Neuron (in vitro differentiated cells): Measurements from ENCODE around the gene HS6ST2.

Experiments
- H2AFZ ChIP-seq: one replicate; pipeline ENCODE4 v1.6.1; 2013; ENCODE audit warnings: low read depth, mild to moderate bottlenecking, inconsistent platforms, low read length, moderate library complexity
- H3K27me3 ChIP-seq: one replicate; pipeline ENCODE4 v1.6.1; 2013; ENCODE audit warnings: low read length; ENCODE audit not compliant: insufficient read depth
- H3K36me3 ChIP-seq: one replicate; pipeline ENCODE4 v1.6.1; 2013; ENCODE audit warnings: low read length; ENCODE audit not compliant: insufficient read depth
- H3K4me1 ChIP-seq: one replicate; pipeline ENCODE4 v1.6.1; 2013; ENCODE audit warnings: low read length; ENCODE audit not compliant: insufficient read depth
- H3K4me3 ChIP-seq: 2 replicates; pipeline ENCODE4 v1.5.1; 2013; ENCODE audit warnings: mild to moderate bottlenecking, low read length, moderate library complexity
- H3K9me3 ChIP-seq: one replicate; pipeline ENCODE4 v1.6.1; 2013; ENCODE audit warnings: low read length

Gene HS6ST2

DNA sequence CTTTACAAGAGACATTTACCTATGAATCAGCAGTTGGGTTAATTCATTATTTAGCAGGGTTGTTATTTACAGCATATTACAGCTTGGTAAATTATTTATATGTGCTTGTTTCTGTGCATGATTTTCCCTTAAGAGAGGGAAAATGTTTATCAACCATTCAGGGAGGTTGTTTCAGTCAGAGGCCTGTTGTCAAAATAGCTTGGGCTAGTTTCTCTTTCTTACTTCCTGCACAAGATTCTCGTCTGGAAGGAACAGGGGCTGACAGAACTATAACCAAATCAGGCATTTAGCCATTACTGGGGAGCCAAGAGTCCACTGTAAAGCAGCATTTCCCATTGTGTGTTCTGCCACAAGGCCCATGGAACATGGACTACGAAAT lies 135.8 kb downstream of the HS6ST2 start:
- Histone ChIP-seq H3K36me3 (no peaks in the 10 kb centered on the region), H3K9me3 (no peaks in the 10 kb centered on the region), H3K4me1 (peaks cover 16% of the 10 kb centered on the region), H3K27me3 (no peaks in the 10 kb centered on the region), H2AFZ (no peak overlapping the region), H3K4me3 (no peak overlapping the region)

DNA sequence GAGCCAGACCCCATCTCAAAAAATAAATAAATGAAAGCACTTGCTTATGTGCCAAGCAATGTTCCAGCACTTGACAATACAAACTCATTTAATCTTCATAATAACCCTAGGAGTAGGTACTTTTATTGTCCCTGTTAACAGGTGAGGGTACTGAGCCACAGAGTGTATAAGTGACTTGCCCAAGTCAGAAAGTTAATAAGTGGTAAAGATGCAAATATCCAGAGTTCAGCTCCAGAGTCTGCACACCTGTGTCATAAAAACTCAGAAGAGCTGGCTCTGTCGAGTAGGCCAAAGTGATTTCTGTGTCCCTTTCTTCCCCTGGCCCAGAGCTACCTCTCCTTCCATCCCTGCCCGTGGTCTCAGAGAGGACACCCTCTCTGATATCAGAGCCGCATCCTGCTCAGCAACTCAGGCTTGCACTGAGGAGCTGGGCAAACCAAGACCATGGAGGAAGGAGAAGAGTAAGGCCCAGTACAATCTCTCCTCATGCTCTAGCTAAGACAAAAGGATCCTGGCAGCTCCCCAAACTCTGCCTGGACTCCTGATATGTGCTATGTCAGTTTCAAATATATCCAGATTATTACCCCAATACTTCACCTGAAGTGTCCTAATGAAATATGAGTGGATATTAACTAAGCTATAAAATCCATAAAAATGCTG lies 136.3 kb downstream of the HS6ST2 start:
- Histone ChIP-seq H3K27me3 (no peaks in the 10 kb centered on the region), H3K4me1 (peaks cover 16% of the 10 kb centered on the region), H3K36me3 (no peaks in the 10 kb centered on the region), H3K4me3 (no peak overlapping the region), H3K9me3 (no peaks in the 10 kb centered on the region), H2AFZ (no peak overlapping the region)

DNA sequence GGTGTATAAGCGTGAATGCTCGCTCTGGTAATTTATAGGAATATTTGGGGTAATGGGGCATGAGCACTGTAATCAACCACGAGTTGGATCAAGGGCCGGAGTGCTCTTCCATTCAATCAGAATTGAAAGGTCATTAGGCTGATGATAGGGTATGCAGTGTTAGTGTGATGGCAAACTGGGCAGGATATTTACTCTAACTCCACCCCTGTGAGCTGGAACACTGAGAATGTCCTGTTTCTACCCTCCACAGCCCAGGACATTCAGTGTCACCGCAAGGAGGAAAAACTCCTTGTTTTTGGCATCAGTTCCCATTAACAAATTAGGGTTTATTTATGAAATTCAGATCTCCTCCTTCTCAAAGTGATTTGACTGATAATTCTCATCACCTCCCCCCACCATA lies 137.8 kb downstream of the HS6ST2 start:
- Histone ChIP-seq H3K27me3 (no peaks in the 10 kb centered on the region), H3K36me3 (no peaks in the 10 kb centered on the region), H2AFZ (no peak overlapping the region), H3K4me3 (no peak overlapping the region), H3K9me3 (no peaks in the 10 kb centered on the region), H3K4me1 (peaks cover 16% of the 10 kb centered on the region)

DNA sequence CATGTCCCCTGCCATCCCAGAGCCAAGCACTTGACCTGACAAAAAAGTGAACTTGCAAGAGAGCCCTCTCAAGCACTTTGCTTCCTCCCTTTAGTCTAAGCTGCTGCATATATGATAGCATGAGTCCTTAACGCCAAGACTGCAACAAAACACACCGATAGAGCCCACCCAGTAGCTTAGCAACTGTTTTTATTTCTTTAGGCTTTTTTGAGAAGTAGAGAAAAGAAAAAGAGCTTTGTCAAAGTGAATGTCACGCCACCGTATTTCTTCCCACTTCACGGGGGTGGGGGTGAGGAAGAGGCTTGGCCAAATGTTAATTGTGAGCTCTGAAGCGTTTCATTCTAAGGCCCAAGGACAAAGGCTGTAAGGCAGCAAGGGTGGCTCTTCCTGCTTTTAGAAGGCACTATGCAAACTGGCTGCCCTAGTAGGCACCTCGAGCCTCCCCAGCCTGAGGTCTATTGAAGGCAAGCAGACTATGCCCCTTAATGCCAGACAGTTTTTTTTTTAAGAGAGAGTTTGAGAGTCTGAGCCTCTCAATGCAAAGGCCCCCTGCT lies 138.6 kb downstream of the HS6ST2 start:
- H2AFZ ChIP-seq: no peak overlapping the region
- peaks cover 16% of the 10 kb centered on the region for H3K4me1 ChIP-seq
- H3K4me3 ChIP-seq: no peak overlapping the region
- no peaks in the 10 kb centered on the region for H3K36me3 ChIP-seq
- H3K27me3 ChIP-seq: no peaks in the 10 kb centered on the region
- H3K9me3 ChIP-seq: no peaks in the 10 kb centered on the region

DNA sequence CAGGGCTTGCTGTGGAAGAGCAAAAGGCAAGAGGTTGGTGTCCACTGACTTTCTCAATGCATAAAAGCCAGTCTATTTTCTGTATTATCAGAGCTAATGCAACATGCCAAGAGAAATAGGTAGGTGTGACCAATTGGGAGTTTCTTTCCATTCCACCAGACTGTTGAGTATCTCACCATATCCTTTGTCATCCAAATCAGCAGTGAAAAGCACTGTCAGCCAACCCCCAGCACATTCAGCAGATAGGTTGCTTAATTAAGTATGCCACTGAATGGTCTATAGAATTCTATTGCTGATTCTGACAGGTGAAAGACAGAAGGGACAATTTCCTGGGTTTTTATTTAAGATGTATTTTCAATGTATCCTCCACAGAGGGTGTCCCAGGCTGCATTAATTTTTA lies 139.8 kb downstream of the HS6ST2 start:
- Histone ChIP-seq H2AFZ (no peak overlapping the region), H3K36me3 (no peaks in the 10 kb centered on the region), H3K4me3 (no peak overlapping the region), H3K4me1 (peaks cover 16% of the 10 kb centered on the region), H3K27me3 (no peaks in the 10 kb centered on the region), H3K9me3 (no peaks in the 10 kb centered on the region)

DNA sequence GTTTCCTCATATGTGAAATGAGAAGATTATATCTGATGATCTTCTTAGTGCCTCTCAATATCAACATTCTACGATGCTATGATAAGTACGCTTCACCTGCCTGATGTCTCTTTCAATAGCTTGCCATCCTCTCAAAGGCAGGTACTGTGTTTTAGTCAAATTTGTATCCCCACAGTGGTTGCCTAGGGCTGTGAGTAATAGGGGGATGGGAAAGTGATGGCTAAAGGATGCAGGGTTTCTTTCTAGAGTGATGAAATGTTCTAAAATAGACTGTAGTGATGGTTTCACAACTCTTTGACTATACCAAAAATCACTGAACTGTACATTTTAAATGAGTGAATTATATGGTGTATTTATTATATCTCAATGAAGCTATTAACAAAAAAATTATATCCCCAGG lies 142.8 kb downstream of the HS6ST2 start:
- peaks cover 16% of the 10 kb centered on the region for H3K4me1 ChIP-seq
- no peak overlapping the region for H3K4me3 ChIP-seq
- H3K27me3 ChIP-seq: no peaks in the 10 kb centered on the region
- H2AFZ ChIP-seq: no peak overlapping the region
- no peaks in the 10 kb centered on the region for H3K36me3 ChIP-seq
- no peaks in the 10 kb centered on the region for H3K9me3 ChIP-seq

DNA sequence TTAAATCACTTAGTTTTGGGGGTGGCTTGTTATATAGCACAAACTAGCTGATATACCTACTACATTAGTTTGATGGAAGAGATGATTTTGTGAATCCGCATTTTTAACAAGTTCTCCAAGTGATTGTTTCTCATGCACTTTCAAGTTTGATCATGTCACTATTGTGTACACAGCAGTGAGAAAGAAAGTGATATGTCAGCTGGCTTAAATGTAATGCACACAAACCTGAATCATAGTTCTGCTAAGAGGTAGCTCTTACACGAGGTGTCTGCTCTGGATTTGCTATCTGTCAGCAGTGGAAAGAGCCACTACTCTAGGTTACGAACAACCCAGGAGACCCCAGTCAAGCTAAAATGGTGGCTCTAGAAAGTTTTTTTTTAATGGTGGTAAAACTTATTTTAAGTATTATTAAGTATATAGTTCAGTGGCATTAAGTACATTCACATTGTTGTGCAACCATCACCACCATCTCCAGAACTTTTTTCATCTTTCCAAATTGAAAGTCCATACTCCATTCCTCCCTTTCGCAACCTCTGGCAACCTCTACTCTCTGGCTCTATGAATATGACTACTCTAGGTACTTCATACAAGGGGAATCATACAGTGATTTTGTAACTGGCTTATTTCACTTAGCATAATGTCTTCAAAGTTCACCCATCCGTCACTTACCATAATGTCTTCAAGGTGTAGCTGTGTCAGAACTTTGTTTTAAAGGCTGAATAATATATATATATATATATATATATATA lies 147.3 kb downstream of the HS6ST2 start:
- no peaks in the 10 kb centered on the region for H3K36me3 ChIP-seq
- no peaks in the 10 kb centered on the region for H3K9me3 ChIP-seq
- no peak overlapping the region for H2AFZ ChIP-seq
- H3K4me3 ChIP-seq: no peak overlapping the region
- H3K27me3 ChIP-seq: no peaks in the 10 kb centered on the region
- no peaks in the 10 kb centered on the region for H3K4me1 ChIP-seq

DNA sequence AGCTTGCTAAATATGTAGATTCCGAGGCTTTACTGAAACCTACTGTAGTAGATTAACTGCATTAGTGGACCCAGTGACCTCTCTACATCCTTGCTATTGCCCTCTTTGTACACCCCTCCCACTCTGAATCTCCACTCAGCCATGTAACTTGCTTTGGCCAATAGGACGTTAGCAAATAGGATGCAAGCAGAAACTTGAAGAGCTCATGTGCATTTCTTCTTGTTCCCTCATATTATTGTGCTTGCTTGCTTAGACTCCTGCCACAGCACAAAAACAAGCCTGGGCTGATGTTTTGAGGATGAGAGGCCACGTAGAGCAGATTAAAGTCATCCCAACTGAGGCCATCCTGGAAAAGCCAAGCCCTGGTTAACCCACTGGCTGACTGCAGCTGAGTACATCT lies 147.9 kb downstream of the HS6ST2 start:
- no peak overlapping the region for H3K4me3 ChIP-seq
- H3K9me3 ChIP-seq: no peaks in the 10 kb centered on the region
- H3K4me1 ChIP-seq: no peaks in the 10 kb centered on the region
- H2AFZ ChIP-seq: no peak overlapping the region
- no peaks in the 10 kb centered on the region for H3K36me3 ChIP-seq
- H3K27me3 ChIP-seq: no peaks in the 10 kb centered on the region

DNA sequence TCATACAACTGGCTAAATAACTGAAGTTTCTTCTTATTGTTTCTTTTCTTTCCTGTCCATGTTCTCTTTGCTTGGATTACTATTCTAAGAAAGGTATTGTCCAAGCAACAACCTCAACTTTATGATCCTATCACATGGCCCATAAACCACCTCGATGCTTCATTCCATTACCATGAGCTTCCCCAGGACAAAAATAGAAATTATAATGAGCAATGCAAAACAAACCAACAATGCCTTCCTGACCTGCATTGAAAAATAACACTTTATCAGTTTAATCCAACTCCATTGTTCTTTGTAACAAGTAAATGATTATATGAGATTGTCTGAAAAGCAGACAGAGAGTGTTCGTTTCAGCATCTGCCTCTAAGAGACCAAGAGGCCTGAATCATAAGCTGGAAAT lies 148.8 kb downstream of the HS6ST2 start:
- H3K36me3 ChIP-seq: no peaks in the 10 kb centered on the region
- no peak overlapping the region for H2AFZ ChIP-seq
- H3K4me1 ChIP-seq: no peaks in the 10 kb centered on the region
- H3K9me3 ChIP-seq: no peaks in the 10 kb centered on the region
- no peaks in the 10 kb centered on the region for H3K27me3 ChIP-seq
- no peak overlapping the region for H3K4me3 ChIP-seq

DNA sequence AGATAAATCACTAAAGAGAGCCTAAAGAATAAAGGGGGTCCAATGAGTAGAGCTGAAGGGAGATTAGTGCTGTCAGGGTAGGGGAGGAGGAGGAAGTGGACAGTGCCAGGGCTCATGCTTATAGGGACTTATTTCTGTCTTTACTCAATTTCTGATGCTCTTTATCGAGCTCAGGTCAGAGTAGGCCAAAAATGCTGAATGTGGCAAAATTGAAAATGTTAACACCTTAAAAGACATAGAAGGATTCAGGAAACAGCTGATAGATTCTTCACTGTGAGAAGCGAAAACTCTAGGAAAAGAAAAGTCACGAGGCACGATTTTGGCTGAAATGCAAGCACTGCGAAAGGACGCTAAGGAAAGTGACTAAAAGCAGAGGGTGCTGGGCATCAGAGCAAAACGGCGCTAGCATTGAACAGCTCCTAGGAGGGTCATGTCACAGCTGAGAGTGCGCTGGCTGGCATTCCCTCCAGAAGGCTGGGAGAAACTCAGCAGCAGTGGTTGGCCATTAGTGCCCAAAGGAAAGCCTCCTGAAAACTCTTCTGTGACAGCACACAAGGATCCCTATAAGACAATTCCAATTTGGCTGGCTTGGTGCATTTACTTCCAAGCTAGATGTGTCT lies 150.9 kb downstream of the HS6ST2 start:
- H3K4me3 ChIP-seq: no peak overlapping the region
- H3K9me3 ChIP-seq: no peaks in the 10 kb centered on the region
- H3K36me3 ChIP-seq: no peaks in the 10 kb centered on the region
- H2AFZ ChIP-seq: no peak overlapping the region
- H3K4me1 ChIP-seq: no peaks in the 10 kb centered on the region
- H3K27me3 ChIP-seq: no peaks in the 10 kb centered on the region

DNA sequence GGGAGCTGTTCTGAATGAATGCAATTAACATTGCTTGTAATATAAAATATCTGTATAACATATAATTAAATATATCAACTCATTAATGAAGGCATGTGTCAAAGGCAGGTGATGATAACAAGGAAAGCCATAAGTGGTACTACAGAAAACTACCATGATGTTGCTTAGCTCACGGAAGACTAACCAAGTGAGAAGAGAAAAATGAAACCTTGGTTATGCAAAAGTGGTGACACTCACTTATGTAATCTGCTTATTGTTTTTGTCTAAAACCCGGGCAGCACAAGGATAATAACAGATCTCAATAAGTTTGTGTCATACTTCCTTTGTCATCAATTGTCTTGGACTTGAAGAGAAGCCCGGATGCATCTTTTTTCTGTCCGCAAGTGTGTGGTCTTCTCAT lies 156.4 kb downstream of the HS6ST2 start:
- H3K27me3 ChIP-seq: no peaks in the 10 kb centered on the region
- no peak overlapping the region for H2AFZ ChIP-seq
- no peaks in the 10 kb centered on the region for H3K4me1 ChIP-seq
- no peaks in the 10 kb centered on the region for H3K36me3 ChIP-seq
- peaks cover 3% of the 10 kb centered on the region for H3K9me3 ChIP-seq
- no peak overlapping the region for H3K4me3 ChIP-seq

DNA sequence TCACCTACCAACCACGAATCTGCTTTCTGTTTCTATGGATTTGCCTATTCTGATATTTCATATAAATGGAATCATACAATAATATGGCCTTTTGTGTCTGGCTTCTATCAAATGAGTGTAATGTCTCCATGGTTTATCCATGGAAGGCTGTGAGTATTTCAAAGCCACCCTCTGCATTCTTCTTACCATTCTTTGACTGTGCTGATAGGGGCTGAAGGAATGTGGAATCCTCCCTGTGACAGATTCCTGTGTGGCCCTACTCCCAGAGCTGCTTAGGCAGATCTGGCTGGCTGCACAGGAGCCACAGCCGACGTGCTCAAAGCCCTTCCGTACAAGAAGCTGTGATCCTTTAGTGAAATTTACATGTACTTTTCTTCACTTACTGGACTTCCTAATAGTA lies 163.2 kb downstream of the HS6ST2 start:
- no peak overlapping the region for H2AFZ ChIP-seq
- H3K4me3 ChIP-seq: no peak overlapping the region
- H3K4me1 ChIP-seq: peaks cover 4% of the 10 kb centered on the region
- peaks cover 3% of the 10 kb centered on the region for H3K9me3 ChIP-seq
- no peaks in the 10 kb centered on the region for H3K27me3 ChIP-seq
- no peaks in the 10 kb centered on the region for H3K36me3 ChIP-seq

DNA sequence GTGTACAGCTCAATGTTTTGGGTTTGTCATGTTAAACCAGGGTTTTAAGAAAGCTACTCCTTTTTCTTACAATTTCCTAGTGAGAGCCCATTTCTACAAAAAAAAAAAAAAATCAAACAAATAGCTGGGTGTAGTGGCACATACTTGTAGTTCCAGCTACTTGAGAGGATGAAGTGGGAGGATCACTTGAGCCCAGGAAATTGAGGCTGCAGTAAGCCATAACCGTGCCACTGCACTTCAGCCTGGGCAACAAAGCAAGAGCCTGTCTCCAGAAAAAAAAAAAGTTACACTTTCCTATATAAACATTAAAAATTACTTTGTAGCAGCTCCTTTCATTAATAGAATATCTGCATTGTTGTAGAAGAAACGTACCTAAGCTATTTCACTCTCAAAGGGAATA lies 166.7 kb downstream of the HS6ST2 start:
- Histone ChIP-seq H3K36me3 (no peaks in the 10 kb centered on the region), H3K27me3 (no peaks in the 10 kb centered on the region), H2AFZ (no peak overlapping the region), H3K4me3 (no peak overlapping the region), H3K4me1 (peaks cover 4% of the 10 kb centered on the region), H3K9me3 (no peaks in the 10 kb centered on the region)
